GM11168 (cell line): Measurements from ENCODE around the gene EFHB.
"Not testable (repeated sequence)": the region's sequence is repeated elsewhere in the genome, so short reads cannot be mapped to it uniquely, and the experiment has no call there.

Experiments used
- in situ Hi-C: fragments of 300-500 bp; cut with MboI; formaldehyde crosslinking; loops from one replicate; pipeline ENCODE4 v1.12.0; 2022; ENCODE audit warnings: low sequenced_read_pairs; ENCODE audit not compliant: unreplicated experiment

The EFHB gene

GRCh38 chr3:19877656-19878055 lies 56.4 kb downstream of the EFHB start:
- in situ Hi-C loops, result no loop called here

- in situ Hi-C loops, result loop anchor here (5.0 kb wide), 1 partner anchor 520 kb away; no protein-coding TSS in a partner anchor
Measured at GRCh38 chr3:19866751-19867347, 67.2 kb downstream of the EFHB start.

- in situ Hi-C loops, result not testable (repeated sequence)
Measured at GRCh38 chr3:19855318-19855717, 78.7 kb downstream of the EFHB start.

DNA sequence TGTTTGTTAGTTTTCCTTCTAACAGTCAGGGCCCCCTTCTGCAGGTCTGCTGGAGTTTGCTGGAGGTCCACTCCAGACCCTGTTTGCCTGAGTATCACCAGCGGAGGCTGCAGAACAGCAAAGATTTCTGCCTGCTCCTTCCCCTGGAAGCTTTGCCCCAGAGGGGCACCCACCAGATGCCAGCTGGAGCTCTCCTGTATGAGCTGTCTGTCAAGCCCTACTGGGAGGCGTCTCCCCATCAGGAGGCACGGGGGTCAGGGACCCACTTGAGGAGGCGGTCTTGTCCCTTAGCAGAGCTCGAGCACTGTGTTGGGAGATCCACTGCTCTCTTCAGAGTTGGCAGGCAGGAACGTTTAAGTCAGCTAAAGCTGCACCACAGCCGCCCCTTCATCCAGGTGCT lies 87.4 kb downstream of the EFHB start:
- in situ Hi-C loops, result not testable (repeated sequence)
